Body of pancreas (tissue), 4 donors: Measurements from ENCODE around the gene TEAD1.

Experiments used
- POLR2A ChIP-seq, 3 donors: fragments of 450-650 bp; IDR thresholded peaks; one replicate each; pipeline ENCODE4 v1.6.1; 2016; ENCODE audit warnings: antibody characterized with exemption in 3 of 3, mild to moderate bottlenecking in 2 of 3
- TF ChIP-seq, protein P1 (sequence below), 7 experiments: fragments of 450-650 bp in 4 of 7; fragments of 200-600 bp in 3 of 7; sonication (generic) in 3 of 7; IDR thresholded peaks; one replicate each; pipeline ENCODE4 v1.5.1; 2016 to 2019; ENCODE audit warnings: antibody characterized with exemption in 7 of 7

DNA sequence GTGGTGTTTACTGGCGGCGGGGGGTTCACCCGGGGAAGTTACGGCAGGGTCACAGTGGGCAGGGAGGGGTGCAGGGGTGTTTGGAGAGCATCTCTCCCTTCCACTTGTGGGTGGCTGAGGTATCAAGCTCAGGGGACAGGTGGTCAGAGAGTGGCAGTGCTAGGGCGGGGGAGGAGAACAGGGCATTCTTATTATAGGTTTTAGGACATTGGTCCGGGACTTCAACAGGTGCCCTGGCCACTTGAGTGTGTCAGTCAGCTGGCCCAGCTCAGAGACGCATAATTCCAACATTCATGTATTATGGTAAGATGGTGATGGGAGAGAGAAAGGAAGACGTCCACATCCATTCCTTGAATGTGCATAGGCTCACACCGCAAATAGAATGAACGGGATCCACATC lies 101.7 kb downstream of the TEAD1 start:
- TF ChIP-seq, protein P1, sequence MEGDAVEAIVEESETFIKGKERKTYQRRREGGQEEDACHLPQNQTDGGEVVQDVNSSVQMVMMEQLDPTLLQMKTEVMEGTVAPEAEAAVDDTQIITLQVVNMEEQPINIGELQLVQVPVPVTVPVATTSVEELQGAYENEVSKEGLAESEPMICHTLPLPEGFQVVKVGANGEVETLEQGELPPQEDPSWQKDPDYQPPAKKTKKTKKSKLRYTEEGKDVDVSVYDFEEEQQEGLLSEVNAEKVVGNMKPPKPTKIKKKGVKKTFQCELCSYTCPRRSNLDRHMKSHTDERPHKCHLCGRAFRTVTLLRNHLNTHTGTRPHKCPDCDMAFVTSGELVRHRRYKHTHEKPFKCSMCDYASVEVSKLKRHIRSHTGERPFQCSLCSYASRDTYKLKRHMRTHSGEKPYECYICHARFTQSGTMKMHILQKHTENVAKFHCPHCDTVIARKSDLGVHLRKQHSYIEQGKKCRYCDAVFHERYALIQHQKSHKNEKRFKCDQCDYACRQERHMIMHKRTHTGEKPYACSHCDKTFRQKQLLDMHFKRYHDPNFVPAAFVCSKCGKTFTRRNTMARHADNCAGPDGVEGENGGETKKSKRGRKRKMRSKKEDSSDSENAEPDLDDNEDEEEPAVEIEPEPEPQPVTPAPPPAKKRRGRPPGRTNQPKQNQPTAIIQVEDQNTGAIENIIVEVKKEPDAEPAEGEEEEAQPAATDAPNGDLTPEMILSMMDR (IDR thresholded peaks at IDR 0.05): no peak
- TF ChIP-seq POLR2A (IDR thresholded peaks at IDR 0.05): no peak
